Peyer's patch (tissue), 4 donors: Measurements from ENCODE around the gene SLC39A8.

Experiments used
- CTCF ChIP-seq, 6 experiments: fragments of 450-650 bp in 4 of 6; fragments of 200-600 bp in 2 of 6; sonication (generic) in 1 of 6; IDR thresholded peaks; one replicate each; pipeline ENCODE4 v1.5.1; 2017 to 2019; ENCODE audit warnings: antibody characterized with exemption in 6 of 6, mild to moderate bottlenecking in 3 of 6, moderate library complexity in 1 of 6
- POLR2A ChIP-seq, 2 donors: fragments of 450-650 bp; IDR thresholded peaks; one replicate each; pipeline ENCODE4 v1.5.1; 2017; ENCODE audit warnings: antibody characterized with exemption in 2 of 2, mild to moderate bottlenecking in 2 of 2, moderate library complexity in 2 of 2

GRCh38 chr4:102312417-102312816, 32.9 kb downstream of the SLC39A8 start:
- TF ChIP-seq CTCF (IDR thresholded peaks at IDR 0.05): no peak
- no peak for TF ChIP-seq POLR2A (IDR thresholded peaks at IDR 0.05)
